Ovary (tissue), 9 donors: Measurements from ENCODE around the gene PRXL2C. TPM values are rescaled to one million over a fixed set of nuclear protein-coding genes. Genes with fewer than 3 reads are reported as not detected.
A peak's percentile ranks its signal among the peaks of the same experiment; 100 is the strongest.
"Not testable (repeated sequence)": the region's sequence is repeated elsewhere in the genome, so short reads cannot be mapped to it uniquely, and the experiment has no call there.

Experiments used
- DNase-seq, 5 donors: peaks; one replicate each; pipeline ENCODE4 v3.0.0-alpha.2; 2019 to 2020
- H3K27ac ChIP-seq, 2 donors: fragments of 200-600 bp; one replicate each; pipeline versions ENCODE4 v1.5.1 to v1.8.0; 2019 to 2022
- H3K27me3 ChIP-seq: fragments of 200-600 bp; one replicate; pipeline ENCODE4 v1.8.0; 2022
- H3K36me3 ChIP-seq: fragments of 200-600 bp; sonication (generic); one replicate; pipeline ENCODE4 v1.5.1; 2019
- H3K4me1 ChIP-seq: one replicate; pipeline ENCODE4 v1.8.1; 2013; ENCODE audit warnings: mild to moderate bottlenecking, moderate library complexity; ENCODE audit not compliant: insufficient read depth
- H3K4me3 ChIP-seq: fragments of 200-600 bp; sonication (generic); one replicate; pipeline ENCODE4 v1.5.1; 2017
- H3K9me3 ChIP-seq, 2 donors: fragments of 200-600 bp in 1 of 2; sonication (generic) in 1 of 2; one replicate each; pipeline versions ENCODE4 v1.5.1 to v1.8.1; 2013 to 2019; ENCODE audit warnings: mild to moderate bottlenecking in 1 of 2, moderate library complexity in 1 of 2
- CTCF ChIP-seq, 3 donors: fragments of 450-650 bp in 2 of 3; fragments of 200-600 bp in 1 of 3; IDR thresholded peaks; one replicate each; pipeline versions ENCODE4 v1.5.1 to v1.8.0; 2016 to 2022; ENCODE audit warnings: antibody characterized with exemption in 3 of 3, mild to moderate bottlenecking in 1 of 3
- EP300 ChIP-seq: sonication (generic); formaldehyde crosslinking; IDR thresholded peaks from one replicate; pipeline ENCODE4 v1.6.1; 2017; ENCODE audit warnings: antibody characterized with exemption
- POLR2A ChIP-seq: fragments of 450-650 bp; IDR thresholded peaks from one replicate; pipeline ENCODE4 v1.6.1; 2017; ENCODE audit warnings: antibody characterized with exemption, mild to moderate bottlenecking, moderate library complexity
- WGBS, 3 donors: extraction: QIAGEN DNeasy Blood & Tissue Kit in 1 of 3; methylation state at CpG; one replicate each; pipeline versions ENCODE4 v1.1.5 to v1.1.7; 2013 to 2017; 5-methylcytosine and 5-hydroxymethylcytosine counted together
- intact Hi-C, 4 donors: fragments of 100-400 bp; cut with DNase I; formaldehyde crosslinking; loops; one replicate each; pipeline versions ENCODE4 v1.11.0 to v1.15.1; 2022 to 2023
- polyA plus RNA-seq, 2 donors: library from polyadenylated mRNA; stranded (reverse); fragments of 200-250 nt in 1 of 2; fragments of 350-450 nt in 1 of 2; fragmentation: Illumina TruSeq in 1 of 2; extraction: RNeasy Lipid Tissue Mini Kit (QIAGEN cat#74804) in 1 of 2; gene quantifications; one replicate each; pipeline ENCODE4 v1.2.3, GENCODE V29; 2013 to 2014
- total RNA-seq, 7 donors: library from RNA; depleted of rRNA in 2 of 7; stranded (reverse); fragments of >200 nt in 2 of 7; fragmentation: NEBNext Ultra II Directional in 3 of 7; extraction: Animal tissue kit (Norgen Biotek cat#: 25700) in 3 of 7; gene quantifications; one replicate each; pipeline versions ENCODE4 v1.1.0 to v1.2.4, GENCODE V29; 2016 to 2023
- donor health status: DM: no; HTN: no; CAD: no; lungs with moderate emphysema.
- donor health status: DM: no; HTN: no; CAD: no.
- donor health status: Bipolar disorder and iron deficiency.
- donor health status: DM: yes; HTN: yes; CAD: no.
- donor health status: DM: no; HTN: no; CAD: no.
- donor health status: DM: yes; HTN: yes; CAD: no.

The PRXL2C gene
- total and polyA plus RNA-seq, 9 donors, result 6.6 to 21.2 (median 14.0) TPM

DNA sequence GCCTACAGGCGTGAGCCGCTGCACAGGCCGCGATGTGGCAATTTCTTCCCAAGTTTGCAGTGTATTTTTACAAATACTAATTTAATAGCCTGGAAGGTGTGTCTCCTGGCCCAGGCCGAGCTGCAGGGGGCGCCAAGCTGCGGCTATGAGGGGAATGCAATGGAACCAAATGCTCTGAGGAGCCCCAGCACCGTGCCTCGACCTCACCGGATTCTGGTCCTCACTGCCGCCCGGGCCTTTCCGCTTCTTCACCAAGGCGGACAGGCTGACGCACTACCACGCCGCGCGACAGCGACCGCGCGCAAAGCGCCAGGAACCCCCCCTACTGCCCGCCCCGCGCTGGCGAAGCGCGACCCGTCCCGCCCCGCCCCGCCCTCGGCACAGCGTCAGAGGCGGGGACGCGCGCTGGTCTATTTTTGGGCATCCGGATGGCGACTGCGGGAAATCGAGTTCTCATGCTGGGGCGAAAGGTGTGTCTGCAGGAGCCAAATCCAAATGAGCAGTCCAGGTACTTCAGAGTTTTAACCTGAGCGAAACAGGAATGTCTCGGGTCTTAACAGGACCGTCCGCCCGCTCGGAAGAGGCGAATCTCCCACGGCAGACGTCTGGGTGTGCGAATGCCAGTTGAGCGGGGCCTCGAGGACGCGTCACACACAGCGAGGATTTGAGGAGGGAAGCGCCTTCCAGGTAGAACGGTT lies 31.7 kb upstream of the PRXL2C start:
- Histone ChIP-seq H3K4me3 (peak overlapping the region; percentile 48), H3K36me3 (no peaks in the 10 kb centered on the region), H3K27me3 (no peaks in the 10 kb centered on the region), H3K9me3 (no peaks in the 10 kb centered on the region), H3K27ac (peak overlapping the region in 1 of 2 donors; percentile 42), H3K4me1 (no peaks in the 10 kb centered on the region)
- intact Hi-C loops, result loop anchor here in 1 of 4 donors (10.0 kb wide), 1 partner anchor 728 kb away; the partner anchor contains the start of gene TDRD7
- DNase-seq, result peak; percentile 43 to 77 (median 69)
- TF ChIP-seq POLR2A (no peak), CTCF (IDR thresholded peaks at IDR 0.05) (peak in 2 of 3 donors; percentile 39 to 49)
- 1 to 2% (median 1%) methylated on average over 62 of the region's 62 CpGs for WGBS, 3 donors

DNA sequence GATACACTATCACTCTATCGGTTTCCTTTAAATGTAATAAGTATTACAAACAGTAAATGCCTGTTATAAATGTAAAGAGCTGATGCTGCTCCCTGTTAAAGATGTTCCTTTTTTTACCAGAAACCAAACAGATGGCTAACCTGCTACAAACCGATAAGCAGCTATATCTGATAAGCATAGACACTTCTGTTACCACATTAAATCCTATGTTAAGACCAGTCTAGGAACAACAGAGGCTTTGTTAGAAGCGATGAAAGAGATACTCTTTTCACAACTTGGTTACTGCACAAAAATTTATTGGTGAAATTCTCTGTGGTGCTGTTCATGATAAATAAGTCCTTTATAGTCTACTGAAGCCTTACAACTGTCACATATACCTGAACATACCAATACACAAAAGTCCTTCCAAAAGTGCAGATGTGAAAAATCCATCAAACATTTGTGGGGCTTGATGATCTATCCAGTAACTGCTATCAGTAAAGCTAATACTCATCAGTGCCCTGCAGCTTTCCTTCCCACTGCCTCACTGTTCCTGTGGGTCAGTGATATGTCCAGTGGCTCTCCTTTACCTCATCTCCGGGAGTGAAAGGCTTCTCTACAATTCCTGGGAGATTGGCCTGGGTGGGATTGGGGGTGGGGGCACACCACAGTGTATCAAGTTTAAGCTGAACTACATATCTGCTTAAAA lies 25.8 kb upstream of the PRXL2C start:
- 62 to 74% (median 66%) methylated on average over 4 of the region's 4 CpGs for WGBS, 3 donors
- Histone ChIP-seq H3K27ac (no peak overlapping the region), H3K4me1 (no peaks in the 10 kb centered on the region), H3K27me3 (no peaks in the 10 kb centered on the region), H3K4me3 (no peak overlapping the region), H3K36me3 (no peaks in the 10 kb centered on the region), H3K9me3 (no peaks in the 10 kb centered on the region)
- TF ChIP-seq CTCF (IDR thresholded peaks at IDR 0.05) (no peak), EP300 (no peak), POLR2A (no peak)
- intact Hi-C loops, result loop anchor here in 1 of 4 donors (10.0 kb wide), 1 partner anchor 734 kb away; the partner anchor contains the start of gene TDRD7
- DNase-seq, result no peak

DNA sequence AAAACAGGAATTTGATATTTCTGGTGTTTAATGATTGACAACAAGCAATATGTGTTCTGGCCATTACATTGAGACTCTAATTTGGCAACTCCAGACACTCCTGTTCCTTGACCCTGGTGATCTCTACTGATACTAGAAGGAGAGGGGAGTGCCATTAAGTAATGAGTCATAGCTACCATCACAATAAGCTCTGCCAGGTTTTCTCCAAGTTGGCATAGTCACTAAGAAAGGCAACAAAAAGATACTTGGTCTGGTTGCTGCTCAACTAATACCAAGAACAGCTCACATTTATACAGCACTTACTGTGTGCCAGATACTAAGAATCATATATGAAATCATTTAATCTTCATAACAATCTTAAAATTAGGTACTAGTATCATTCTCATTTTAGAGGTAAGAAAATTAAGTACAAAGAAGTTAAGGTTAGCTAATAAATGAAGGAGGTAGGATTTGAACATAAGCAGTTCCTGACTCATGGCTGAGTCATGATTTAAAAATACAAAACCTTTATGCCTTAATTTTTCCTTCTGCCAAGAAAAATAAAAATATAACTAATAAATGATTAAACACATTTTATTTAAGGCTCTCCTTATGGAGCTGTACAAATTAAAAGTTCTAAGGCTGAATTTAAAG lies 19.9 kb upstream of the PRXL2C start:
- Histone ChIP-seq H3K27me3 (no peaks in the 10 kb centered on the region), H3K4me1 (no peaks in the 10 kb centered on the region), H3K27ac (no peak overlapping the region), H3K9me3 (no peaks in the 10 kb centered on the region), H3K36me3 (no peaks in the 10 kb centered on the region), H3K4me3 (no peak overlapping the region)
- intact Hi-C loops, result no loop called here
- DNase-seq, result no peak
- TF ChIP-seq EP300, result no peak
- TF ChIP-seq CTCF (IDR thresholded peaks at IDR 0.05), result no peak
- TF ChIP-seq POLR2A, result no peak

- H3K9me3 ChIP-seq, H3K4me3 ChIP-seq, H3K27me3 ChIP-seq, H3K4me1 ChIP-seq, H3K36me3 ChIP-seq, H3K27ac ChIP-seq, DNase-seq, intact Hi-C loops: not testable (repeated sequence)
- WGBS, 3 donors, result 89 to 96% (median 92%) methylated on average over 4 of the region's 4 CpGs
Measured at GRCh38 chr9:96673786-96674185, 18.7 kb upstream of the PRXL2C start.
